Transverse colon (tissue), 4 donors: ENCODE measurements around the gene WRNIP1.

Experiments
- CTCF ChIP-seq, 5 experiments: fragments of 200-600 bp in 3 of 5; fragments of 450-650 bp in 2 of 5; sonication (generic) in 3 of 5; IDR thresholded peaks; 1 replicate in 2 of 5; 2 replicates in 3 of 5; pipeline ENCODE4 v1.5.1; 2016 to 2017; ENCODE audit warnings: antibody characterized with exemption in 5 of 5, inconsistent platforms in 3 of 5, mild to moderate bottlenecking in 2 of 5, moderate library complexity in 1 of 5
- POLR2A ChIP-seq: fragments of 450-650 bp; IDR thresholded peaks from one replicate; pipeline ENCODE4 v1.6.1; 2016; ENCODE audit warnings: antibody characterized with exemption, mild to moderate bottlenecking, moderate library complexity
- POLR2AphosphoS5 ChIP-seq, 3 donors: sonication (generic); formaldehyde crosslinking; IDR thresholded peaks; one replicate each; pipeline ENCODE4 v1.6.1; 2016; ENCODE audit warnings: antibody characterized with exemption in 3 of 3

GRCh38 chr6:2827142-2827541 lies 61.9 kb downstream of the WRNIP1 start:
- TF ChIP-seq CTCF (IDR thresholded peaks at IDR 0.05), result no peak
- no peak for TF ChIP-seq POLR2A
- TF ChIP-seq POLR2AphosphoS5 (IDR thresholded peaks at IDR 0.05), result no peak
